Neuronal stem cell (in vitro differentiated cells): Measurements from ENCODE around the gene PDCD4. TPM values are rescaled to one million over a fixed set of nuclear protein-coding genes. Genes with fewer than 3 reads are reported as not detected.

Source experiments
- DNase-seq: peaks from one replicate; pipeline ENCODE4 v3.0.0-alpha.2; 2013; ENCODE audit warnings: low spot score
- H2AFZ ChIP-seq: one replicate; pipeline ENCODE4 v1.6.1; 2013; ENCODE audit warnings: mild to moderate bottlenecking, low read length, inconsistent platforms
- H2AK5ac ChIP-seq: 2 replicates; pipeline ENCODE4 v1.6.1; 2013; ENCODE audit warnings: low read depth, mild to moderate bottlenecking, inconsistent platforms, low read length, moderate library complexity, mixed read lengths
- H2BK120ac ChIP-seq: 2 replicates; pipeline ENCODE4 v1.6.1; 2013; ENCODE audit warnings: low read depth, mild to moderate bottlenecking, inconsistent platforms, low read length, moderate library complexity, mixed read lengths
- H2BK12ac ChIP-seq: one replicate; pipeline ENCODE4 v1.6.1; 2013; ENCODE audit warnings: low read length, inconsistent platforms
- H2BK15ac ChIP-seq: 2 replicates; pipeline ENCODE4 v1.6.1; 2013; ENCODE audit warnings: mild to moderate bottlenecking, low read length, inconsistent platforms, mixed read lengths
- H2BK5ac ChIP-seq: one replicate; pipeline ENCODE4 v1.6.1; 2013; ENCODE audit warnings: inconsistent platforms, mild to moderate bottlenecking, low read length, moderate library complexity
- H3K14ac ChIP-seq: one replicate; pipeline ENCODE4 v1.6.1; 2013; ENCODE audit warnings: low read length, inconsistent platforms
- H3K18ac ChIP-seq: 2 replicates; pipeline ENCODE4 v1.6.1; 2013; ENCODE audit warnings: low read length, inconsistent platforms
- H3K23ac ChIP-seq: 2 replicates; pipeline ENCODE4 v1.6.1; 2013; ENCODE audit warnings: low read depth, mild to moderate bottlenecking, mixed read lengths, low read length, inconsistent platforms; ENCODE audit not compliant: poor library complexity
- H3K27ac ChIP-seq: replicated peaks from 3 replicates; pipeline ENCODE4 v1.5.1; 2013; ENCODE audit warnings: low read length, inconsistent platforms
- H3K27me3 ChIP-seq, 3 experiments: 2 replicates each; pipeline ENCODE4 v1.6.1; 2013; ENCODE audit warnings: low read length in 3 of 3, mild to moderate bottlenecking in 2 of 3, inconsistent platforms in 1 of 3, low read depth in 1 of 3, mixed read lengths in 1 of 3, moderate library complexity in 1 of 3; ENCODE audit not compliant: control insufficient read depth in 3 of 3, insufficient read depth in 3 of 3
- H3K36me3 ChIP-seq, 2 donors: replicated peaks in 1 of 2; 2 replicates each; pipeline ENCODE4 v1.6.1; 2013; ENCODE audit warnings: low read length in 2 of 2; ENCODE audit not compliant: control insufficient read depth in 2 of 2, insufficient read depth in 2 of 2
- H3K4ac ChIP-seq: 2 replicates; pipeline ENCODE4 v1.6.1; 2013; ENCODE audit warnings: inconsistent platforms, mild to moderate bottlenecking, low read length, moderate library complexity
- H3K4me1 ChIP-seq, 2 donors: 1 replicate in 1 of 2; 2 replicates in 1 of 2; pipeline ENCODE4 v1.6.1; 2013; ENCODE audit warnings: low read length in 2 of 2, low read depth in 1 of 2; ENCODE audit not compliant: control insufficient read depth in 2 of 2, insufficient read depth in 1 of 2
- H3K4me2 ChIP-seq: one replicate; pipeline ENCODE4 v1.6.1; 2013; ENCODE audit warnings: mild to moderate bottlenecking, low read length, inconsistent platforms; ENCODE audit not compliant: insufficient read depth, poor library complexity, severe bottlenecking
- H3K4me3 ChIP-seq, 2 donors: 2 replicates each; pipeline ENCODE4 v1.5.1; 2013; ENCODE audit warnings: low read length in 2 of 2, mild to moderate bottlenecking in 2 of 2, inconsistent platforms in 1 of 2, moderate library complexity in 1 of 2
- H3K79me1 ChIP-seq: one replicate; pipeline ENCODE4 v1.6.1; 2013; ENCODE audit warnings: low read depth, mild to moderate bottlenecking, inconsistent platforms, low read length, moderate library complexity
- H3K9ac ChIP-seq: one replicate; pipeline ENCODE4 v1.6.1; 2013; ENCODE audit warnings: mild to moderate bottlenecking, low read depth, low read length, inconsistent platforms; ENCODE audit not compliant: poor library complexity
- H3K9me3 ChIP-seq, 2 donors: replicated peaks in 1 of 2; 2 replicates each; pipeline versions ENCODE3 to v1.6.1; 2013; ENCODE audit warnings: low read length in 2 of 2, mild to moderate bottlenecking in 2 of 2, inconsistent platforms in 1 of 2, low read depth in 1 of 2, mixed read lengths in 1 of 2, moderate library complexity in 1 of 2; ENCODE audit not compliant: control insufficient read depth in 2 of 2, insufficient read depth in 1 of 2
- H4K8ac ChIP-seq: one replicate; pipeline ENCODE4 v1.6.1; 2013; ENCODE audit warnings: low read depth, mild to moderate bottlenecking, inconsistent platforms, low read length, moderate library complexity
- H4K91ac ChIP-seq: one replicate; pipeline ENCODE4 v1.6.1; 2013; ENCODE audit warnings: low read length, low read depth, mild to moderate bottlenecking, inconsistent platforms; ENCODE audit not compliant: poor library complexity
- WGBS, 2 donors: extraction: QIAGEN DNeasy Blood & Tissue Kit; methylation state at CpG; one replicate each; pipeline ENCODE4 v1.1.7; 2013; ENCODE audit warnings: missing lambda C conversion rate in 2 of 2, mixed read lengths in 1 of 2; ENCODE audit not compliant: insufficient read length in 2 of 2, insufficient replicate concordance in 1 of 2; ENCODE audit errors: extremely low coverage in 2 of 2; 5-methylcytosine and 5-hydroxymethylcytosine counted together
- polyA plus RNA-seq, 2 experiments: library from polyadenylated mRNA; stranded (reverse); fragments of 200-250 nt; gene quantifications; one replicate each; pipeline ENCODE4 v1.2.3, GENCODE V29; 2013

Gene PDCD4
- 86.5 TPM for polyA plus RNA-seq (2013, experiment 1 of 2)
- 87.2 TPM for polyA plus RNA-seq (2013, experiment 2 of 2)

DNA sequence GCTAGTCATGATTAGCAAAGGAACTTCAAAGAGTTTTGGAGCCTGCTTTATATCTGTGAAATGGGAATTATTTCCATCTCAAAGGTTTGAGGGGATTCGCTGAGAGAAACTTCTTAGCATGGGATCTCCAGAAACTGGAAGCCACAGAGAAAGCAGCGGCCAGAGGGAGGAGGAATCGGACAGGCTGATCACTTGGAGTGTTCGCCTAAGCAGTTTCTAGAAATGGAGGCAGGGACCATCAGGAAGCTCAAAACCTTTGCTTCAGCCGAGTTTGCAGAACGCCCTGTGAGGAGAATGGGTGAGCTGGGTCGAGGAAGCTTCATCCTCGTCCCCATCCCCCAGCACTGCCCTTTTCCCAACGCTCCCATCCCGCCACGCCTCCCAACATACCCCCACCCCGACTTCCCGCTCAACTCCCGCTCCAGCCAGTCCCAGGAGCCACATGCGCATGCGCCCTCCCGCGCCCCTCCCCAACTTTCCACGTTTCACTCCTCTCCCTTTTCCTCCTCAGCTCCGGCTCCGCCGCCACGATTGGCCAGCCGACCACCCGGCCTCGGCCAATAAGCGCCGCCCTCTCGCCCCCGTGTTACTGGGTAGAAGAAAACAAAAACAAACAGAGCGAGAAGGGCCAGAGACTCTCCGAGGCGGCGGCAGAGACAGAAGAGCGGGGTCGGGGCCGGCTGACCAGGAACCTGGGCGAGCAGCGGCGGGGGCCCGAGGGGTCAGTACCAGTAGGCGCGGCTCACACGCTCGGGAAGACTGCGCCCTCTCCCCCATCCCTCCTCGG, at the start of gene PDCD4:
PDCD4 (plus strand) TSS at position 631 of the 787 bp plus-strand sequence. CDS start 4,100 bp downstream, outside the sequence.
- H3K36me3 ChIP-seq = peaks cover 2 to 9% of the 10 kb centered on the region in 2 donors
- H3K4me2 ChIP-seq = peak within 1 kb of the TSS; percentile 54
- WGBS, 2 donors = no CpG with 5 or more reads among the region's 47 CpGs

DNA sequence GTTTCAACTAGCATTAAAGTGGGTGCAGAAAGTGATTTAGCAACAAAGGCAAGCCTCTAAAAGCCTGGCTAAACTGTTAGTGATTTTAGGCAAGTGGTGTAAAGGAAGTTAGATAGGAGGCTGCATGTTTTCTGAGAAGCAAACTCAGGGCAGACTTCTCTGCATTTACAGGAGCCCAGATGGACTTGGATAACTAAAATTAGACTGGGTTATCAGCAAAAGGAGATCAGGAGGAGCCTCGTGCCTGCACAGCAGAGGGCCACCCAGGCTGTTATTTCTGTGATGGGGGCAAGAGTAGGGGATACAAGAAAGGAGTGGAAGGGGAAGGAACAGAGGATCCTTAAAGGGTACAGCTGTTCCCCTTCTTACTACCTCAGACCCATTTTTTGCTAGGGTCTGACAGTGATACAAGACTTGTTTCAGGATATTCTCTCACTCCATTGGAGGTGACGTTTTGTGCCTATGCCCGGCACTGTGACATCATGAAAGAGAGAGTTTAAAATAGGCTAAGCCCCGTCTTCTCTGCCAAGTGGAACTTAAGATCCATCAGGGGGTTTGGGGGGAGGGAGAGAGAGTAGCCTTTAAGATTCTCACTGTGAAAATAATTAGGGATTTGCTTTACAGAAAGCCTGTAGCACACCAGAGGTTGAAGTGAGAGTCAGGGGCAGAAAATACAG, 49.6 kb upstream of the PDCD4 start:
- H3K4me3 ChIP-seq = no peak overlapping the region
- no peak overlapping the region for H2BK5ac ChIP-seq
- H3K23ac ChIP-seq = no peak overlapping the region
- peaks cover 31 to 32% of the 10 kb centered on the region in 2 donors for H3K4me1 ChIP-seq
- no peak overlapping the region for H2AK5ac ChIP-seq
- H2AFZ ChIP-seq = peak overlapping the region; percentile 61
- no peak overlapping the region for H2BK12ac ChIP-seq
- H3K27me3 ChIP-seq = no peaks in the 10 kb centered on the region
- no peak overlapping the region for H4K91ac ChIP-seq
- no peaks in the 10 kb centered on the region for H3K9me3 ChIP-seq
- peak overlapping the region; percentile 6 for H3K18ac ChIP-seq
- no peak overlapping the region for H3K9ac ChIP-seq
- no peak overlapping the region for H2BK15ac ChIP-seq
- no CpG with 5 or more reads among the region's 4 CpGs for WGBS, 2 donors
- H3K4me2 ChIP-seq = no peak overlapping the region
- DNase-seq = no peak
- no peaks in the 10 kb centered on the region for H3K79me1 ChIP-seq
- H3K4ac ChIP-seq = no peak overlapping the region
- H3K14ac ChIP-seq = no peak overlapping the region
- no peaks in the 10 kb centered on the region for H3K36me3 ChIP-seq
- no peak overlapping the region for H4K8ac ChIP-seq
- peak overlapping the region; percentile 89 for H3K27ac ChIP-seq
- no peak overlapping the region for H2BK120ac ChIP-seq

More for the DNA sequence above, at the start of gene PDCD4:
- H3K79me1 ChIP-seq = no peaks in the 10 kb centered on the region
- H3K14ac ChIP-seq = peak within 1 kb of the TSS; percentile 21
- H3K4ac ChIP-seq = peak within 1 kb of the TSS; percentile 45
- H3K23ac ChIP-seq = peak within 1 kb of the TSS; percentile 95
- H2BK12ac ChIP-seq = no peak within 1 kb of the TSS
- no peaks in the 10 kb centered on the region for H3K9me3 ChIP-seq
- H3K4me1 ChIP-seq = peaks cover 14 to 16% of the 10 kb centered on the region in 2 donors
- H3K27ac ChIP-seq = peak within 1 kb of the TSS; percentile 96
- peak within 1 kb of the TSS; percentile 98 for H2BK15ac ChIP-seq
- peak within 1 kb of the TSS; percentile 87 for H2BK5ac ChIP-seq
- peak within 1 kb of the TSS; percentile 53 for H4K8ac ChIP-seq
- peak within 1 kb of the TSS; percentile 89 for H2AFZ ChIP-seq
- H3K4me3 ChIP-seq = peak within 1 kb of the TSS; percentile 66 to 94
- H2BK120ac ChIP-seq = peak within 1 kb of the TSS; percentile 81
- peak within 1 kb of the TSS; percentile 93 for H3K9ac ChIP-seq
- no peaks in the 10 kb centered on the region for H3K27me3 ChIP-seq
- peak within 1 kb of the TSS; percentile 98 for H4K91ac ChIP-seq
- DNase-seq = peak; percentile 99
- peak within 1 kb of the TSS; percentile 98 for H3K18ac ChIP-seq
- peak within 1 kb of the TSS; percentile 84 for H2AK5ac ChIP-seq

DNA sequence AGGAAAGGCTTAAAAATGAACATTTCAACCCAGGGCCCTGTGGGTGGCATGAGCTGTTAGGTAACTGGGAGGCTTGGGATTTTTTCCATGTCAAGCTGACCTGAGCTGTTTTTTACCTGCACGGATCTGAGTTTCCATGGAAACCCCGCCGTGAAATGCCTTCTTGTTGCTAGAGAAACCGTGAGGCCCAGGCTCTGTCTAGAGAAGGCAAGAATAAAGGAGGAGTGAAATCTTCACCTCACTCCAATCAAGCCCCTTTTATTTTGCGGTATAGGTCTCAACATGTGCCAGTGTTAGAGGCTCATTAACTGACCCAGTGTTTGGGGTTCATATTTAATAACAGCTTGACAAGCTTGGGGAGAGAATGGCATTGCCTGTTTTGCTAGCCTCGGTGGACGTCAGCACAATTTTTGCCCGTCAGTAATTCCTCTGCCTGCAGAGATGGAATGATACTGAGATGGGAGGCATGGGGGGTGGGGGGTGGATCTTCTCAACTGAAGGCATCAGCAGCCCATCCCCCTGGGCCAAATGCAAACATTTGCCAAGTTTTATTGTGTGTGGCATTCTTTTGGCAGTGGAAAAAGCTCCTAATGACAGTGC, 48.9 kb upstream of the PDCD4 start:
- no peaks in the 10 kb centered on the region for H3K9me3 ChIP-seq
- no peak overlapping the region for H2BK5ac ChIP-seq
- peak overlapping the region in 1 of 2 donors; percentile 12 for H3K4me3 ChIP-seq
- peak overlapping the region; percentile 61 for H2AFZ ChIP-seq
- H3K36me3 ChIP-seq = no peaks in the 10 kb centered on the region
- no peak overlapping the region for H3K4ac ChIP-seq
- peak overlapping the region; percentile 89 for H3K27ac ChIP-seq
- H3K18ac ChIP-seq = peak overlapping the region; percentile 31
- H3K23ac ChIP-seq = no peak overlapping the region
- H3K27me3 ChIP-seq = no peaks in the 10 kb centered on the region
- no peak overlapping the region for H2BK120ac ChIP-seq
- H2BK15ac ChIP-seq = no peak overlapping the region
- H3K4me1 ChIP-seq = peaks cover 33 to 34% of the 10 kb centered on the region in 2 donors
- H4K8ac ChIP-seq = no peak overlapping the region
- no peaks in the 10 kb centered on the region for H3K79me1 ChIP-seq
- H2AK5ac ChIP-seq = no peak overlapping the region
- H3K14ac ChIP-seq = no peak overlapping the region
- no peak overlapping the region for H2BK12ac ChIP-seq
- DNase-seq = peak; percentile 59
- H4K91ac ChIP-seq = no peak overlapping the region
- H3K9ac ChIP-seq = no peak overlapping the region
- WGBS, 2 donors = no CpG with 5 or more reads among the region's 8 CpGs
- peak overlapping the region; percentile 57 for H3K4me2 ChIP-seq

DNA sequence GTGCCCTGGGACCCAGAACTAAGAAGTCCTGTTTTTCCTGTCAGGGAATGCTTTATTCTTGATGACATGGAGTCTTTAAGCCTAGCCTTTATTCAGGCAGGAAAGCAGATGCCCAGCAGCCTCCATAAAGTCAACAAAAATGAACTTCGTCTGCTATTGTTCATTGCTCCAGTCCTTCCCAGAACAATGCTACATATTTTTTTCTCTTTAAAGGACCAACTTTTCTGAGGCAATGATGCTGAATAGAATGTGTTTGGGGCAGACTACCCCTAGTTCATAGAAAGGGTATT, 47.6 kb upstream of the PDCD4 start:
- Histone ChIP-seq H4K91ac (no peak overlapping the region), H2AK5ac (peak overlapping the region; percentile 9), H3K9me3 (no peaks in the 10 kb centered on the region), H3K23ac (no peak overlapping the region), H2AFZ (no peak overlapping the region), H3K79me1 (no peaks in the 10 kb centered on the region), H4K8ac (no peak overlapping the region), H3K4me3 (no peak overlapping the region), H3K18ac (no peak overlapping the region), H3K36me3 (no peaks in the 10 kb centered on the region), H2BK15ac (no peak overlapping the region), H3K27ac (peak overlapping the region; percentile 89), H2BK120ac (no peak overlapping the region), H2BK5ac (no peak overlapping the region), H3K27me3 (no peaks in the 10 kb centered on the region), H2BK12ac (no peak overlapping the region), H3K14ac (no peak overlapping the region), H3K4me2 (no peak overlapping the region), H3K4me1 (peaks cover 39 to 41% of the 10 kb centered on the region in 2 donors), H3K4ac (no peak overlapping the region), H3K9ac (no peak overlapping the region)
- no peak for DNase-seq
- no CpG with 5 or more reads among the region's 1 CpG for WGBS, 2 donors
